H1 (cell line): Measurements from ENCODE around the gene SMIM41. TPM values are rescaled to one million over a fixed set of nuclear protein-coding genes. Genes with fewer than 3 reads are reported as not detected.

Experiments
- RFX5 ChIP-seq: IDR thresholded peaks from 2 replicates; pipeline ENCODE4 v1.6.1; 2011; ENCODE audit warnings: low read depth, low read length, improper control_type of control experiment, borderline replicate concordance
- polyA plus RNA-seq, 7 experiments: library from polyadenylated mRNA; depleted of rRNA in 3 of 7; stranded (reverse) in 5 of 7; unstranded in 2 of 7; fragments of >200 nt in 5 of 7; fragments of 200-250 nt in 2 of 7; gene quantifications; 1 replicate in 5 of 7; 2 replicates in 1 of 7; 4 replicates in 1 of 7; pipeline versions ENCODE4 v1.2.1 to v1.2.3, GENCODE V29; 2011 to 2013; ENCODE audit warnings: missing spikeins in 2 of 7, mixed read lengths in 2 of 7
- total RNA-seq: library from RNA; stranded (reverse); fragmentation: NEBNext Ultra II Directional; extraction: Animal tissue kit (Norgen Biotek cat#: 25700); gene quantifications from 2 replicates; pipeline ENCODE4 v1.2.1, GENCODE V29; 2021

Gene SMIM41
- total and polyA plus RNA-seq, 2 of the 8 experiments (the other 6 are each of a cell fraction or from before 2014, with no cell fraction given) = 0.28 to 0.98 TPM

- no peak for TF ChIP-seq RFX5
Measured at GRCh38 chr12:52037248-52037861, 42.1 kb upstream of the SMIM41 start (continued).
